GM23338 (cell line): ENCODE results near the gene AMZ1. TPM values are rescaled to one million over a fixed set of nuclear protein-coding genes. Genes with fewer than 3 reads are reported as not detected.

Experiments
- ATAC-seq: fragments of 200-7000 bp; cut with Tn5 transposase; 3 replicates; pipeline ENCODE4 v1.9.1; 2020
- DNase-seq: peaks from one replicate; pipeline ENCODE4 v3.0.0-alpha.2; 2015; ENCODE audit warnings: low spot score
- H2AFZ ChIP-seq: fragments of 200-600 bp; sonication (generic); 2 replicates; pipeline ENCODE4 v1.8.0; 2016; ENCODE audit warnings: antibody characterized with exemption, mild to moderate bottlenecking, moderate library complexity
- H3F3A ChIP-seq: fragments of 200-600 bp; sonication (generic); replicated peaks from 2 replicates; pipeline ENCODE4 v1.8.0; 2017; ENCODE audit warnings: antibody characterized with exemption, mixed run types, low read depth
- H3K27ac ChIP-seq: fragments of 200-600 bp; sonication (generic); 2 replicates; pipeline ENCODE4 v1.6.1; 2016; ENCODE audit warnings: low read depth
- H3K27me3 ChIP-seq: fragments of 200-600 bp; sonication (generic); 2 replicates; pipeline ENCODE4 v1.8.0; 2016; ENCODE audit warnings: mild to moderate bottlenecking, mixed run types, moderate library complexity; ENCODE audit not compliant: insufficient read depth
- H3K36me3 ChIP-seq: fragments of 200-600 bp; sonication (generic); 2 replicates; pipeline ENCODE4 v1.8.0; 2016; ENCODE audit warnings: mild to moderate bottlenecking; ENCODE audit not compliant: insufficient read depth
- H3K4me1 ChIP-seq: fragments of 200-600 bp; sonication (generic); 2 replicates; pipeline ENCODE4 v1.8.0; 2016; ENCODE audit warnings: mild to moderate bottlenecking, moderate library complexity; ENCODE audit not compliant: insufficient read depth
- H3K4me2 ChIP-seq: fragments of 200-600 bp; sonication (generic); 2 replicates; pipeline ENCODE4 v1.7.1; 2017; ENCODE audit warnings: mixed run types
- H3K4me3 ChIP-seq: fragments of 200-600 bp; sonication (generic); 2 replicates; pipeline ENCODE4 v1.6.1; 2016; ENCODE audit warnings: mixed run types
- H3K79me2 ChIP-seq: fragments of 200-600 bp; sonication (generic); replicated peaks from 2 replicates; pipeline ENCODE4 v1.8.0; 2017; ENCODE audit warnings: mild to moderate bottlenecking; ENCODE audit not compliant: insufficient read depth
- H3K9me2 ChIP-seq: fragments of 200-600 bp; sonication (generic); 2 replicates; pipeline ENCODE4 v1.8.0; 2017; ENCODE audit not compliant: insufficient read depth
- H4K20me1 ChIP-seq: fragments of 200-600 bp; sonication (generic); replicated peaks from 2 replicates; pipeline ENCODE4 v1.8.0; 2017; ENCODE audit warnings: mild to moderate bottlenecking; ENCODE audit not compliant: insufficient read depth
- H3K27ac Mint-ChIP-seq: 2 replicates; pipeline ENCODE4 v1.8.0; 2020; ENCODE audit warnings: inconsistent platforms, mild to moderate bottlenecking, moderate library complexity, mixed read lengths
- H3K27me3 Mint-ChIP-seq: 3 replicates; pipeline ENCODE4 v1.8.0; 2022; ENCODE audit warnings: low read depth, mild to moderate bottlenecking, moderate library complexity, mixed read lengths, inconsistent platforms; ENCODE audit not compliant: insufficient read depth, poor library complexity
- H3K36me3 Mint-ChIP-seq: 3 replicates; pipeline ENCODE4 v1.8.0; 2021; ENCODE audit warnings: low read depth, mild to moderate bottlenecking, inconsistent platforms, moderate library complexity, mixed read lengths
- H3K4me1 Mint-ChIP-seq: 3 replicates; pipeline ENCODE4 v1.8.0; 2020; ENCODE audit warnings: mild to moderate bottlenecking, inconsistent platforms, mixed read lengths
- H3K4me3 Mint-ChIP-seq: 3 replicates; pipeline ENCODE4 v1.8.0; 2021; ENCODE audit warnings: moderate library complexity, mild to moderate bottlenecking, inconsistent platforms, mixed read lengths
- H3K9me3 Mint-ChIP-seq: 3 replicates; pipeline ENCODE4 v1.8.0; 2020; ENCODE audit warnings: moderate library complexity, mild to moderate bottlenecking, inconsistent platforms, mixed read lengths
- CREB1 ChIP-seq: fragments of 250-450 bp; sonication (Bioruptor Pico); IDR thresholded peaks from 2 replicates; pipeline ENCODE4 v1.5.0; 2020; ENCODE audit warnings: low read depth, mild to moderate bottlenecking, moderate library complexity
- EZH2 ChIP-seq: fragments of 200-600 bp; sonication (generic); IDR thresholded peaks from one replicate; pipeline ENCODE4 v1.8.0; 2017; ENCODE audit warnings: antibody characterized with exemption, mild to moderate bottlenecking, low read depth; ENCODE audit not compliant: unreplicated experiment
- EZH2phosphoT487 ChIP-seq: fragments of 200-600 bp; sonication (generic); IDR thresholded peaks from one replicate; pipeline ENCODE4 v1.8.1; 2018; ENCODE audit warnings: antibody characterized with exemption; ENCODE audit not compliant: unreplicated experiment
- JUNB ChIP-seq: IDR thresholded peaks from one replicate; pipeline ENCODE4 v1.6.1; 2016; ENCODE audit warnings: antibody characterized with exemption; ENCODE audit not compliant: unreplicated experiment
- NANOG ChIP-seq: IDR thresholded peaks from 2 replicates; pipeline ENCODE4 v1.6.1; 2016; ENCODE audit warnings: antibody characterized with exemption, borderline replicate concordance
- POLR2AphosphoS5 ChIP-seq: IDR thresholded peaks from 2 replicates; pipeline ENCODE4 v1.6.1; 2016; ENCODE audit warnings: antibody characterized with exemption, low read depth
- STAT1 ChIP-seq: IDR thresholded peaks from one replicate; pipeline ENCODE4 v1.6.1; 2016; ENCODE audit warnings: antibody characterized with exemption; ENCODE audit not compliant: unreplicated experiment
- ZNF114 ChIP-seq: fragments of 250-450 bp; sonication (Bioruptor Pico); IDR thresholded peaks from 2 replicates; pipeline ENCODE4 v1.5.0; 2020; ENCODE audit warnings: mild to moderate bottlenecking, moderate library complexity
- ZNF331 ChIP-seq: fragments of 250-450 bp; sonication (Bioruptor Pico); IDR thresholded peaks from 2 replicates; pipeline ENCODE4 v1.5.0; 2020; ENCODE audit warnings: low read depth, mild to moderate bottlenecking, moderate library complexity
- ZNF462 ChIP-seq: fragments of 250-450 bp; sonication (Bioruptor Pico); IDR thresholded peaks from 2 replicates; pipeline ENCODE4 v1.5.0; 2020; ENCODE audit warnings: mild to moderate bottlenecking, moderate library complexity
- polyA plus RNA-seq: library from polyadenylated mRNA; unstranded; fragments of >200 nt; fragmentation: Nextera tagmentation; extraction: Ambion mirVana; gene quantifications from 2 replicates; pipeline ENCODE4 v1.2.1, GENCODE V29; 2016
- total RNA-seq: library from RNA; depleted of rRNA; stranded (reverse); fragments of >200 nt; shearing (Covaris generic); gene quantifications from 2 replicates; pipeline ENCODE4 v1.2.3, GENCODE V29; 2014
- TF ChIP-seq, protein P1 (sequence below), 2 experiments: fragments of 200-600 bp in 1 of 2; sonication (generic) in 1 of 2; conservative IDR thresholded peaks; 2 replicates each; pipeline versions ENCODE4 v1.5.1 to v1.6.1; 2016 to 2017; ENCODE audit warnings: antibody characterized with exemption in 2 of 2, low read depth in 2 of 2, mild to moderate bottlenecking in 2 of 2, moderate library complexity in 1 of 2
- TF ChIP-seq, protein P2 (sequence below): IDR thresholded peaks from 2 replicates; pipeline ENCODE4 v1.6.1; 2016; ENCODE audit warnings: antibody characterized with exemption
- TF ChIP-seq, protein P3 (sequence below): IDR thresholded peaks from one replicate; pipeline ENCODE4 v1.6.1; 2018; ENCODE audit warnings: antibody characterized with exemption; ENCODE audit not compliant: unreplicated experiment

AMZ1 gene
- total and polyA plus RNA-seq, 2 experiments from 2014 or later = 0.73 to 4.5 TPM

DNA sequence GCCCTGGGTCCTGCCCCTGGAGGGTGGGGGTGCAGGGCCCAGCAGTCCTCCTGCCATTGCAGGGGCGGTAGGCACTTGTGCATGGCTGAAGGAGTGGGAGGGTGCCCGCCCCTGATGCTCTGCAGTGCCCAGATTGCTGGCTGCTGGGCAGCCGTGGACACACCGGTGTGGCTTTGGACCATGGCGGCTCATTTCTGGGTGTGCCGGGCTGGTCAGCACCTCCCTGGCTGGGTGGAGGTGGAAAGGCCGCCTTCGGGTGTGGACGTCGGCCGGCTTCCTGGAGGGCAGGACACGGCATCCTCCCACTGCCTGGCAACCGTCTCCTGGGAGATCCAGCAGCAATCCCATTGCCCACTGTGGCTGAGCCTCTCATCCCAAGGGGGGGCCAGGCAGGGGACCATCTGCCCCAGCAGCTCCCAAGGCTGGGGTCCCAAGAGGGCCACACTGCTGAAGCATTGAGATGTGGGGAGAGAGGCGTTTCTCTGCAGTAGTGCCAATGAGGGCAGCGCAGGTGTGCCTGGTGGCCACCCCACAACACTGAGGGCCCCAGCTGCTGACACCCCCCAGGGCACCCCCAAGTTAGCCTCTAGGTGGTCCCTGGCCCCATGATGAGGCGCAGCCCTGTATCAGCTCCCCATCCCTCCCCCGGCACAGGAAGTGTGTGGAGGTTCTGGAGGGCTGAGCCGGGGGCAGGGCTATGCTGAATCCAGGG lies 43.3 kb upstream of the AMZ1 start:
- H3K4me1 ChIP-seq = peaks cover 35% of the 10 kb centered on the region
- no peaks in the 10 kb centered on the region; the same call in 1 of the 2 replicates for H4K20me1 ChIP-seq
- H3K4me3 Mint-ChIP-seq = peak overlapping the region; percentile 41; the same call in 1 of the 3 replicates
- peak overlapping the region; percentile 95 for H3K27ac Mint-ChIP-seq
- peaks cover 22% of the 10 kb centered on the region for H3K27me3 Mint-ChIP-seq
- H3F3A ChIP-seq = 0 out of 2 replicates have a peak, but pooled peaks cover 4% of the 10 kb centered on the region
- H3K27me3 ChIP-seq = no peaks in the 10 kb centered on the region
- H3K4me3 ChIP-seq = peak overlapping the region; percentile 26; the same call in 1 of the 2 replicates
- no peaks in the 10 kb centered on the region; the same call in 1 of the 2 replicates for H3K36me3 ChIP-seq
- H2AFZ ChIP-seq = no peak overlapping the region
- ATAC-seq (peak; percentile 0; the same call in 1 of the 3 replicates), DNase-seq (no peak)
- H3K79me2 ChIP-seq = peaks cover 34% of the 10 kb centered on the region
- H3K4me1 Mint-ChIP-seq = peaks cover 28% of the 10 kb centered on the region
- H3K27ac ChIP-seq = peak overlapping the region; percentile 94
- H3K36me3 Mint-ChIP-seq = peaks cover 4% of the 10 kb centered on the region; the same call in 1 of the 3 replicates
- H3K4me2 ChIP-seq = peak overlapping the region; percentile 72
- no peaks in the 10 kb centered on the region for H3K9me2 ChIP-seq
- no peaks in the 10 kb centered on the region for H3K9me3 Mint-ChIP-seq
- TF ChIP-seq NANOG (no peak), EZH2 (no peak), CREB1 (CRISPR knock-in tag) (no peak), ZNF114 (CRISPR knock-in tag) (no peak), JUNB (no peak), ZNF462 (no peak), POLR2AphosphoS5 (no peak), STAT1 (no peak), EZH2phosphoT487 (no peak), ZNF331 (no peak)
- TF ChIP-seq, protein P1, sequence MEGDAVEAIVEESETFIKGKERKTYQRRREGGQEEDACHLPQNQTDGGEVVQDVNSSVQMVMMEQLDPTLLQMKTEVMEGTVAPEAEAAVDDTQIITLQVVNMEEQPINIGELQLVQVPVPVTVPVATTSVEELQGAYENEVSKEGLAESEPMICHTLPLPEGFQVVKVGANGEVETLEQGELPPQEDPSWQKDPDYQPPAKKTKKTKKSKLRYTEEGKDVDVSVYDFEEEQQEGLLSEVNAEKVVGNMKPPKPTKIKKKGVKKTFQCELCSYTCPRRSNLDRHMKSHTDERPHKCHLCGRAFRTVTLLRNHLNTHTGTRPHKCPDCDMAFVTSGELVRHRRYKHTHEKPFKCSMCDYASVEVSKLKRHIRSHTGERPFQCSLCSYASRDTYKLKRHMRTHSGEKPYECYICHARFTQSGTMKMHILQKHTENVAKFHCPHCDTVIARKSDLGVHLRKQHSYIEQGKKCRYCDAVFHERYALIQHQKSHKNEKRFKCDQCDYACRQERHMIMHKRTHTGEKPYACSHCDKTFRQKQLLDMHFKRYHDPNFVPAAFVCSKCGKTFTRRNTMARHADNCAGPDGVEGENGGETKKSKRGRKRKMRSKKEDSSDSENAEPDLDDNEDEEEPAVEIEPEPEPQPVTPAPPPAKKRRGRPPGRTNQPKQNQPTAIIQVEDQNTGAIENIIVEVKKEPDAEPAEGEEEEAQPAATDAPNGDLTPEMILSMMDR (conservative IDR thresholded peaks at IDR 0.05; ENCODE audit: low read depth in 2 of 2) = no peak
- TF ChIP-seq, protein P2, sequence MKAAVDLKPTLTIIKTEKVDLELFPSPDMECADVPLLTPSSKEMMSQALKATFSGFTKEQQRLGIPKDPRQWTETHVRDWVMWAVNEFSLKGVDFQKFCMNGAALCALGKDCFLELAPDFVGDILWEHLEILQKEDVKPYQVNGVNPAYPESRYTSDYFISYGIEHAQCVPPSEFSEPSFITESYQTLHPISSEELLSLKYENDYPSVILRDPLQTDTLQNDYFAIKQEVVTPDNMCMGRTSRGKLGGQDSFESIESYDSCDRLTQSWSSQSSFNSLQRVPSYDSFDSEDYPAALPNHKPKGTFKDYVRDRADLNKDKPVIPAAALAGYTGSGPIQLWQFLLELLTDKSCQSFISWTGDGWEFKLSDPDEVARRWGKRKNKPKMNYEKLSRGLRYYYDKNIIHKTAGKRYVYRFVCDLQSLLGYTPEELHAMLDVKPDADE = no peak
- TF ChIP-seq, protein P3, sequence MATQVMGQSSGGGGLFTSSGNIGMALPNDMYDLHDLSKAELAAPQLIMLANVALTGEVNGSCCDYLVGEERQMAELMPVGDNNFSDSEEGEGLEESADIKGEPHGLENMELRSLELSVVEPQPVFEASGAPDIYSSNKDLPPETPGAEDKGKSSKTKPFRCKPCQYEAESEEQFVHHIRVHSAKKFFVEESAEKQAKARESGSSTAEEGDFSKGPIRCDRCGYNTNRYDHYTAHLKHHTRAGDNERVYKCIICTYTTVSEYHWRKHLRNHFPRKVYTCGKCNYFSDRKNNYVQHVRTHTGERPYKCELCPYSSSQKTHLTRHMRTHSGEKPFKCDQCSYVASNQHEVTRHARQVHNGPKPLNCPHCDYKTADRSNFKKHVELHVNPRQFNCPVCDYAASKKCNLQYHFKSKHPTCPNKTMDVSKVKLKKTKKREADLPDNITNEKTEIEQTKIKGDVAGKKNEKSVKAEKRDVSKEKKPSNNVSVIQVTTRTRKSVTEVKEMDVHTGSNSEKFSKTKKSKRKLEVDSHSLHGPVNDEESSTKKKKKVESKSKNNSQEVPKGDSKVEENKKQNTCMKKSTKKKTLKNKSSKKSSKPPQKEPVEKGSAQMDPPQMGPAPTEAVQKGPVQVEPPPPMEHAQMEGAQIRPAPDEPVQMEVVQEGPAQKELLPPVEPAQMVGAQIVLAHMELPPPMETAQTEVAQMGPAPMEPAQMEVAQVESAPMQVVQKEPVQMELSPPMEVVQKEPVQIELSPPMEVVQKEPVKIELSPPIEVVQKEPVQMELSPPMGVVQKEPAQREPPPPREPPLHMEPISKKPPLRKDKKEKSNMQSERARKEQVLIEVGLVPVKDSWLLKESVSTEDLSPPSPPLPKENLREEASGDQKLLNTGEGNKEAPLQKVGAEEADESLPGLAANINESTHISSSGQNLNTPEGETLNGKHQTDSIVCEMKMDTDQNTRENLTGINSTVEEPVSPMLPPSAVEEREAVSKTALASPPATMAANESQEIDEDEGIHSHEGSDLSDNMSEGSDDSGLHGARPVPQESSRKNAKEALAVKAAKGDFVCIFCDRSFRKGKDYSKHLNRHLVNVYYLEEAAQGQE = no peak
